ENCODE measurements around the gene KIAA1671.

DNA sequence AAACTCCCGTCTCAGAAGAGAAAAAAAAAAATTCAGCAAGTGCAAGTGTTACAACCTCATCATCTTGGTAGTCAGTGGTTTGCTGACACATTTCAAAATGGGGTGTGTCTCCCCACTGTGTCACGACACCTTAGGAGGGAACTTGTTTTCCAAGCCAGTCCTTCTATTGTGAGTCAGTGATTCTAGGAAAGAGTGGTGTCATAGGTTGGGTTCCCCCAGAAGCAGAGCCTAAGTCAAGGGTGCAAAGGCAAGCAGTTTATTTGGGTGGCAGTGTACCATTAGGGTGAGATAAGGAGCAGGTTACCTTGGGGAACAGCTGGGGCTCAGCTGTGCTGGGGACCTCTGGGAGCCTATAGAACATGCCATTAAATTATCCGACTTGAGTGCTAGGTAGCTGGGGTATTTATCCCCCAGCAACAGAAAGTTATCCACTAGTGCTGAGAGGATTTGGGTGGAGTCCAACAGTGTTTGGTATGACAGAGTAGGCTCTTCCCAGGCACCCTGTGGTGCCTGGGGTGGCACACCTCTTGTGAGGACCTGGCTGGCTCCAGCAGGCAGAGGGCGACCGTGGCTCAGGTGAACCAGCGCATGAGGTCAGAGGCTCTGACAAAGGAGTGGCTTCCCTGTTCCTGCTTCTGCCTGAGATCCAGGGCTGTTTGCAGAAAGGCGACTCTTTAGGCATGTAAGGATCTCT is 41.7 kb downstream of the KIAA1671 start:
- TF ChIP-seq, protein P1, sequence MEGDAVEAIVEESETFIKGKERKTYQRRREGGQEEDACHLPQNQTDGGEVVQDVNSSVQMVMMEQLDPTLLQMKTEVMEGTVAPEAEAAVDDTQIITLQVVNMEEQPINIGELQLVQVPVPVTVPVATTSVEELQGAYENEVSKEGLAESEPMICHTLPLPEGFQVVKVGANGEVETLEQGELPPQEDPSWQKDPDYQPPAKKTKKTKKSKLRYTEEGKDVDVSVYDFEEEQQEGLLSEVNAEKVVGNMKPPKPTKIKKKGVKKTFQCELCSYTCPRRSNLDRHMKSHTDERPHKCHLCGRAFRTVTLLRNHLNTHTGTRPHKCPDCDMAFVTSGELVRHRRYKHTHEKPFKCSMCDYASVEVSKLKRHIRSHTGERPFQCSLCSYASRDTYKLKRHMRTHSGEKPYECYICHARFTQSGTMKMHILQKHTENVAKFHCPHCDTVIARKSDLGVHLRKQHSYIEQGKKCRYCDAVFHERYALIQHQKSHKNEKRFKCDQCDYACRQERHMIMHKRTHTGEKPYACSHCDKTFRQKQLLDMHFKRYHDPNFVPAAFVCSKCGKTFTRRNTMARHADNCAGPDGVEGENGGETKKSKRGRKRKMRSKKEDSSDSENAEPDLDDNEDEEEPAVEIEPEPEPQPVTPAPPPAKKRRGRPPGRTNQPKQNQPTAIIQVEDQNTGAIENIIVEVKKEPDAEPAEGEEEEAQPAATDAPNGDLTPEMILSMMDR (IDR thresholded peaks at IDR 0.05): peak in 1 of 4 experiments; percentile 14
- TF ChIP-seq EP300 (IDR thresholded peaks at IDR 0.05) (no peak), POLR2AphosphoS5 (IDR thresholded peaks at IDR 0.05) (no peak), POLR2A (IDR thresholded peaks at IDR 0.05) (no peak)
